Naive thymus-derived CD4-positive, alpha-beta T cell (primary cell): ENCODE data around the gene TAAR2. TPM values are rescaled to one million over a fixed set of nuclear protein-coding genes. Genes with fewer than 3 reads are reported as not detected.

Experiments
- ATAC-seq: fragments of 150-1000 bp; cut with Tn5 transposase; 2 replicates; pipeline ENCODE4 v1.10.0; 2021; ENCODE audit warnings: mild to moderate bottlenecking, moderate library complexity
- CTCF ChIA-PET: fragments of 350-600 bp; sonication (Branson Sonifier 250); formaldehyde crosslinking; loops from one replicate; lab custom pipeline; 2021; ENCODE audit warnings: antibody characterized with exemption; lab: Charles Lee
- POLR2A ChIA-PET: fragments of 350-600 bp; sonication (Branson Sonifier 250); formaldehyde crosslinking; loops from one replicate; lab custom pipeline; 2021; ENCODE audit warnings: antibody characterized with exemption, inconsistent platforms; lab: Charles Lee
- DNase-seq, 9 donors: peaks; one replicate each; pipeline versions ENCODE4 v3.0.0 to v3.0.0-alpha.2; 2020 to 2022; ENCODE audit warnings: mixed read lengths in 1 of 9
- H3K27ac ChIP-seq: one replicate; pipeline ENCODE4 v1.7.0; 2013; ENCODE audit warnings: mild to moderate bottlenecking, low read depth, low read length, moderate library complexity
- H3K27me3 ChIP-seq, 2 donors: one replicate each; pipeline ENCODE4 v1.7.0; 2013; ENCODE audit warnings: low read length in 2 of 2, mild to moderate bottlenecking in 2 of 2, moderate library complexity in 2 of 2; ENCODE audit not compliant: control insufficient read depth in 2 of 2, insufficient read depth in 2 of 2
- H3K36me3 ChIP-seq, 3 experiments: 1 replicate in 2 of 3; 2 replicates in 1 of 3; pipeline ENCODE4 v1.7.0; 2013; ENCODE audit warnings: low read length in 3 of 3, mild to moderate bottlenecking in 3 of 3, moderate library complexity in 1 of 3; ENCODE audit not compliant: insufficient read depth in 3 of 3, control insufficient read depth in 2 of 3
- H3K4me1 ChIP-seq, 2 donors: one replicate each; pipeline ENCODE4 v1.7.0; 2013; ENCODE audit warnings: low read length in 2 of 2, mild to moderate bottlenecking in 2 of 2, moderate library complexity in 1 of 2; ENCODE audit not compliant: control insufficient read depth in 2 of 2, insufficient read depth in 2 of 2
- H3K4me3 ChIP-seq: 2 replicates; pipeline ENCODE4 v1.7.0; 2013; ENCODE audit warnings: mild to moderate bottlenecking, low read length
- H3K9me3 ChIP-seq, 3 experiments: 1 replicate in 2 of 3; 2 replicates in 1 of 3; pipeline ENCODE4 v1.7.0; 2013; ENCODE audit warnings: low read length in 3 of 3; ENCODE audit not compliant: control insufficient read depth in 2 of 3
- H3K27ac Mint-ChIP-seq, 9 donors: one replicate each; pipeline ENCODE4 v1.8.0; 2020 to 2022; ENCODE audit warnings: mixed read lengths in 9 of 9, mild to moderate bottlenecking in 8 of 9, moderate library complexity in 5 of 9, inconsistent platforms in 2 of 9
- H3K27me3 Mint-ChIP-seq, 5 donors: one replicate each; pipeline ENCODE4 v1.8.0; 2021 to 2022; ENCODE audit warnings: mixed read lengths in 5 of 5, mild to moderate bottlenecking in 1 of 5
- H3K36me3 Mint-ChIP-seq, 5 donors: one replicate each; pipeline ENCODE4 v1.8.0; 2020 to 2022; ENCODE audit warnings: mixed read lengths in 5 of 5, mild to moderate bottlenecking in 3 of 5, inconsistent platforms in 1 of 5
- H3K4me1 Mint-ChIP-seq, 7 donors: one replicate each; pipeline ENCODE4 v1.8.0; 2020 to 2022; ENCODE audit warnings: mixed read lengths in 7 of 7, mild to moderate bottlenecking in 3 of 7, inconsistent platforms in 1 of 7
- H3K4me3 Mint-ChIP-seq, 10 donors: one replicate each; pipeline ENCODE4 v1.8.0; 2020 to 2022; ENCODE audit warnings: mild to moderate bottlenecking in 10 of 10, mixed read lengths in 10 of 10, moderate library complexity in 6 of 10, inconsistent platforms in 2 of 10
- H3K9me3 Mint-ChIP-seq, 11 donors: one replicate each; pipeline ENCODE4 v1.8.0; 2020 to 2022; ENCODE audit warnings: mixed read lengths in 11 of 11, mild to moderate bottlenecking in 4 of 11, inconsistent platforms in 1 of 11, moderate library complexity in 1 of 11
- intact Hi-C, 2 donors: fragments of 100-400 bp; cut with micrococcal nuclease; formaldehyde crosslinking; loops; one replicate each; pipeline ENCODE4 v1.15.1; 2023
- polyA plus RNA-seq, 2 donors: library from polyadenylated mRNA; unstranded; fragments of 300-500 nt; fragmentation: Illumina TruSeq; gene quantifications; one replicate each; pipeline ENCODE4 v1.2.3, GENCODE V29; 2021
- total RNA-seq, 6 experiments: library from RNA in 5 of 6; stranded (reverse) in 5 of 6; gene quantifications; 1 replicate in 5 of 6; 2 replicates in 1 of 6; pipeline ENCODE4 v1.2.3 and lab custom pipeline; 2021 to 2026

Gene TAAR2
- total and polyA plus RNA-seq, 7 experiments from 2014 or later, result not detected

- intact Hi-C loops, result no loop called here
- H3K4me1 Mint-ChIP-seq, result no peaks in the 10 kb centered on the region
- ChIA-PET CTCF (no interaction called here), POLR2A (no interaction called here)
- H3K36me3 Mint-ChIP-seq, result no peaks in the 10 kb centered on the region
- H3K27ac Mint-ChIP-seq, result no peak overlapping the region
- ATAC-seq (no peak), DNase-seq (no peak)
- H3K9me3 ChIP-seq, result no peaks in the 10 kb centered on the region
- no peak overlapping the region for H3K27ac ChIP-seq
- H3K27me3 Mint-ChIP-seq, result peaks cover 3 to 22% (median 13%) of the 10 kb centered on the region in 5 donors
- H3K27me3 ChIP-seq, result no peaks in the 10 kb centered on the region
- no peak overlapping the region for H3K4me3 Mint-ChIP-seq
- H3K4me1 ChIP-seq, result peaks cover 0 to 8% of the 10 kb centered on the region in 2 donors
- no peak overlapping the region for H3K4me3 ChIP-seq
- H3K9me3 Mint-ChIP-seq, result no peaks in the 10 kb centered on the region
- H3K36me3 ChIP-seq, result no peaks in the 10 kb centered on the region
Observed at GRCh38 chr6:132616677-132617076, 7.4 kb downstream of the TAAR2 start.

DNA sequence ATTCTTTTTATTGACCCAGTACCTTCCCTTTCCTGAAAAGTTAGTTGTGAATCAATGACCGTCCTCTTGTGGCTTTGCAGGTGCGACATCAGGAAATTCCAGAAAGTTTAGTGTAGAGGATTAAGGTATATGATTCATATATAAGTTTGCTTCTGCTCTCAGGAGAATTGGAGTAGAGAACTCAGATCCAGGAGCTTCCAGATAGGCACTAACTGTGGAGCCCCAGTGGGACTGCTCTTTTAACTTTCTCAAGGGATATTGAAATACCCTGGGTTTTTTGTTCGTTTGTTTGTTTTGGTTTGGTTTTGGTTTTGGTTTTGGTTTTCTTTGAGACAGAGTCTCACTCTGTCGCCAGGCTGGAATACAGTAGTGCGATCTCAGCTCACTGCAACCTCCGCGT, 9.5 kb downstream of the TAAR2 start:
- ChIA-PET CTCF (no interaction called here), POLR2A (no interaction called here)
- Mint-ChIP-seq H3K27me3 (peaks cover 3 to 20% (median 13%) of the 10 kb centered on the region in 5 donors), H3K4me3 (peak overlapping the region in 7 of 10 donors; percentile 5 to 69 (median 45)), H3K9me3 (no peaks in the 10 kb centered on the region), H3K27ac (no peak overlapping the region), H3K4me1 (no peaks in the 10 kb centered on the region), H3K36me3 (no peaks in the 10 kb centered on the region)
- Histone ChIP-seq H3K4me1 (peaks cover 0 to 8% of the 10 kb centered on the region in 2 donors), H3K27ac (no peak overlapping the region), H3K36me3 (no peaks in the 10 kb centered on the region), H3K9me3 (no peaks in the 10 kb centered on the region), H3K4me3 (no peak overlapping the region), H3K27me3 (no peaks in the 10 kb centered on the region)
- intact Hi-C loops, result no loop called here
- ATAC-seq, result no peak
- no peak for DNase-seq

DNA sequence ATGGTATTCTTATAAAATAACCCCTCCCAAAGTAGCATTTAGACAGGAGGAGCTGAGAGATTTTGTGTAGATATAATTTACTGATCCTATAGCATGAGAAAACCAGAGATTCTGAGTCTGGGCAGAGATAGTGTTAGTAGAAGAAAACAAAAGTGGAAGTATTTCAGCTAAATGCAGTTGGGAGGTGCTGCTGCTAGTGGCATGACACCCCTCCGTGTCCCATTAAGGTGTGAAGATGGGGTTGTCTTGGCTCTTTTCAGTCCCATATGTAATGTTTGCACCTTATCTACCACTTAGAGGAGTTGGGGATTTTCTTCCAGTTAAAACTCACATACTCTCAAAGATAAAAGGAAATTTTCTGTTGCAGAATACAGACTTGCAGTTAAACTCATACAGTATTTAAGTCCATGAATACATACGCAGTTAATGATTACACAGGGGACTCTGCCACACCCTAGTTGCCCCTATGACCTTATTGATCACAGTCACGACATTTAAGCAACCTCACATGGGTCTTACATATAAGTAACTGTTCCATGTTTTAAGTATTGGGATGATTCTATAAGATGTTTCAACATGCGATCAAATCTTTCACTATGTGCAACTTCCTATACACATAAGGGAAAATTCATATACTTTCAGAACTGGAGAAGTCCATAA, 11.5 kb downstream of the TAAR2 start:
- H3K4me1 Mint-ChIP-seq, result no peaks in the 10 kb centered on the region
- no peaks in the 10 kb centered on the region for H3K9me3 Mint-ChIP-seq

GRCh38 chr6:132611616-132612015, 12.5 kb downstream of the TAAR2 start:
- DNase-seq (no peak), ATAC-seq (no peak)
- Histone ChIP-seq H3K36me3 (no peaks in the 10 kb centered on the region), H3K9me3 (no peaks in the 10 kb centered on the region), H3K27me3 (no peaks in the 10 kb centered on the region), H3K4me3 (no peak overlapping the region), H3K27ac (no peak overlapping the region), H3K4me1 (peaks cover 0 to 8% of the 10 kb centered on the region in 2 donors)
- H3K27ac Mint-ChIP-seq, result no peak overlapping the region
- POLR2A ChIA-PET, result no interaction called here
- no peaks in the 10 kb centered on the region for H3K36me3 Mint-ChIP-seq
- H3K4me3 Mint-ChIP-seq, result no peak overlapping the region
- no peaks in the 10 kb centered on the region for H3K9me3 Mint-ChIP-seq
- H3K27me3 Mint-ChIP-seq, result peaks cover 0 to 17% (median 9%) of the 10 kb centered on the region in 5 donors
- intact Hi-C loops, result no loop called here
- CTCF ChIA-PET, result no interaction called here
- H3K4me1 Mint-ChIP-seq, result no peaks in the 10 kb centered on the region

More for the DNA sequence above, 11.5 kb downstream of the TAAR2 start:
- H3K36me3 Mint-ChIP-seq, result no peaks in the 10 kb centered on the region
- Histone ChIP-seq H3K36me3 (no peaks in the 10 kb centered on the region), H3K9me3 (no peaks in the 10 kb centered on the region), H3K27ac (no peak overlapping the region), H3K4me3 (no peak overlapping the region), H3K4me1 (peaks cover 0 to 8% of the 10 kb centered on the region in 2 donors), H3K27me3 (no peaks in the 10 kb centered on the region)
- ChIA-PET POLR2A (no interaction called here), CTCF (no interaction called here)
- DNase-seq, result no peak
- peak; percentile 49 for ATAC-seq
- intact Hi-C loops, result no loop called here
- H3K27me3 Mint-ChIP-seq, result peaks cover 0 to 17% (median 11%) of the 10 kb centered on the region in 5 donors
- H3K4me3 Mint-ChIP-seq, result no peak overlapping the region
- no peak overlapping the region for H3K27ac Mint-ChIP-seq

DNA sequence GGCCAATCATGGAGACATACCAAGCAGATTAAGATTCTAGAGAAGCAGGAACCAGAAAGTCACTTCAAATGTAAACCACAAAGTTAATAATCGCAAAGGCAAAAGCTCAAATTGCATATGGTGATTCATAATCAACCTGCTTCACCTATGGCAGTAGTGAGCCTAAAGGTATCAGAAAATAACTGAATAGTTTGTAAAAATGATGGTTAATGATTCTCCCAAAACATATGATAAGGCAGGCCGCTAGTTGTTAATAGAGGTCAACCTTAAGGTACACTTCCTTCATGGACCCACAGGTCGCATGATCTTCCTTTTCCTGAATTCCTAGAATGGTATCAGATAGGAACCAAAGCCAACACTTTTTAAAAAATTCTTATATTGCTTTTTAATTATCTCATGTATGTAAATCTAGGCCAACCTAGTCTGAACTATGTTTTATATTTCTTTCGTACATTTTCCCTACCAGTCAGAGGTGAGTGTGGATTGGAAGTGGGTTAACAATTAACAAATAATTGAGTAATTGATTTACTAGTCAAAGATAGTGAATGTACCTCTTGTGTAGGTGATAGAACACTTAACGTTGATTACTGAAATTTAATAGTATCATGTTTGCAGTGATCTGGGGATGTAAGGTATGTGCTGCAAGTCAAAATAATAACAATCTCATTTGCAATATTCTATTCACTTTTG, 16.4 kb downstream of the TAAR2 start:
- H3K36me3 ChIP-seq, result no peaks in the 10 kb centered on the region
- intact Hi-C loops, result no loop called here
- H3K27me3 Mint-ChIP-seq, result peaks cover 0 to 25% (median 11%) of the 10 kb centered on the region in 5 donors
- H3K27ac ChIP-seq, result no peak overlapping the region
- POLR2A ChIA-PET, result no interaction called here
- CTCF ChIA-PET, result no interaction called here
- H3K27me3 ChIP-seq, result no peaks in the 10 kb centered on the region
- peaks cover 0 to 1% of the 10 kb centered on the region in 2 donors for H3K4me1 ChIP-seq
- peaks cover 0 to 3% (median 0%) of the 10 kb centered on the region in 11 donors for H3K9me3 Mint-ChIP-seq
- no peak overlapping the region for H3K4me3 Mint-ChIP-seq
- H3K36me3 Mint-ChIP-seq, result no peaks in the 10 kb centered on the region
- H3K4me1 Mint-ChIP-seq, result no peaks in the 10 kb centered on the region
- DNase-seq (no peak), ATAC-seq (no peak)
- no peaks in the 10 kb centered on the region for H3K9me3 ChIP-seq
- no peak overlapping the region for H3K4me3 ChIP-seq
- no peak overlapping the region for H3K27ac Mint-ChIP-seq

DNA sequence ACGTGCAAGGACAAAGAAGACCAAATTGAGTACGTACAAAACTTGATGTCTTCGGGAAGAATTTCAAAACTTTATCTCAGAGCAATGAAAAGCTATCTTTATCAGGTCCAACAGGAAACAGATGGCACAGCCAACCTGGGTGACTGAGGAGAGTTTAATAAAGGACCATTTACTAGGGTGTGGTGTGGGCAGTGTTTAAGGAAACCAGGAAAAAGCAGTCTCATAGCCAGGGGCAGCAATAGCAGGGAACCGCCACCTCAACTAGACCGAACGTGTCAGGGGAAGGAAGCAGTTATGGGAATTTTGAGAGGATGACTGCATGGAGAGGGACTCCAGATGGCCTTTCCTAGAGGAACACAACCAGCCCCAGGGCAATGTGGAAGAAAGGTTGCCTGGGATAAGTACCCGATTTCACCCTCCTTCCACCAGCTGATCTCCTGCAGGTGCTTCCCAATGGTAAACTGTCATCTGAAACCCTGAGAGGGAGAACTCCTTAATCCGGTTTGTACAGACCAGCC, 19.4 kb downstream of the TAAR2 start:
- H3K27ac Mint-ChIP-seq, result no peak overlapping the region
- H3K4me1 ChIP-seq, result no peaks in the 10 kb centered on the region
- no peaks in the 10 kb centered on the region for H3K9me3 ChIP-seq
- ATAC-seq (no peak), DNase-seq (no peak)
- no peaks in the 10 kb centered on the region for H3K4me1 Mint-ChIP-seq
- ChIA-PET POLR2A (no interaction called here), CTCF (no interaction called here)
- intact Hi-C loops, result no loop called here
- H3K36me3 ChIP-seq, result no peaks in the 10 kb centered on the region
- H3K4me3 Mint-ChIP-seq, result no peak overlapping the region
- no peak overlapping the region for H3K27ac ChIP-seq
- peaks cover 0 to 3% of the 10 kb centered on the region in 2 donors for H3K27me3 ChIP-seq
- no peaks in the 10 kb centered on the region for H3K36me3 Mint-ChIP-seq
- H3K9me3 Mint-ChIP-seq, result peaks cover 0 to 3% (median 0%) of the 10 kb centered on the region in 11 donors
- no peak overlapping the region for H3K4me3 ChIP-seq
- peaks cover 6 to 32% (median 15%) of the 10 kb centered on the region in 5 donors for H3K27me3 Mint-ChIP-seq
